NB4 (cell line): ENCODE data around the gene SCRN2.

Source experiments
- DNase-seq: peaks from one replicate; pipeline ENCODE4 v3.0.0; 2010; ENCODE audit warnings: low read depth
- H3K4me3 ChIP-seq: one replicate; pipeline ENCODE4 v1.5.1; 2011; ENCODE audit warnings: mild to moderate bottlenecking, low read depth, low read length, moderate library complexity
- MAX ChIP-seq: IDR thresholded peaks from 2 replicates; pipeline ENCODE4 v1.6.1; 2011; ENCODE audit warnings: low read depth, low read length
- MYC ChIP-seq: IDR thresholded peaks from 2 replicates; pipeline ENCODE4 v1.6.1; 2011; ENCODE audit warnings: low read depth, low read length
- POLR2A ChIP-seq: IDR thresholded peaks from 2 replicates; pipeline ENCODE4 v1.6.1; 2011; ENCODE audit warnings: mild to moderate bottlenecking; ENCODE audit not compliant: insufficient read length; ENCODE audit errors: extremely low read depth
- TF ChIP-seq, protein P1 (sequence below): IDR thresholded peaks from one replicate; pipeline ENCODE4 v1.5.1; 2012; ENCODE audit warnings: low read depth, low read length

SCRN2 gene

DNA sequence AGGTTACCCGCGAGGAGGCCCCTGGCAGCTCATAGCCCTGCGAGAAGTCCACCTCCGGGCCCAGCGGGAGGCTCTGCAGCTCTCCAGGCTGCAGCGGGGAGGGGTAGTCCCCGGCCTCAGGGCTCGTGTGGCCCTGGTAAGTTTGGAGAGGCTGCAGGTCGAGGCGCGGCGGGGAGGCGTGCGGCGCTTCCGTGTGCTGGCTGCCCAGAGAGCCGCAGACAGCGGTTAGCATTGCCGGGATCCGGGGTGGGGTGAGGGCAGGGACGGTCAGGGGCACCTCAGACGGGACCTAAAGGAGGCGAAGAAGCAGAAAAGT lies 7.1 kb upstream of the SCRN2 start:
- TF ChIP-seq MAX (no peak), MYC (no peak), POLR2A (no peak)
- TF ChIP-seq, protein P1, sequence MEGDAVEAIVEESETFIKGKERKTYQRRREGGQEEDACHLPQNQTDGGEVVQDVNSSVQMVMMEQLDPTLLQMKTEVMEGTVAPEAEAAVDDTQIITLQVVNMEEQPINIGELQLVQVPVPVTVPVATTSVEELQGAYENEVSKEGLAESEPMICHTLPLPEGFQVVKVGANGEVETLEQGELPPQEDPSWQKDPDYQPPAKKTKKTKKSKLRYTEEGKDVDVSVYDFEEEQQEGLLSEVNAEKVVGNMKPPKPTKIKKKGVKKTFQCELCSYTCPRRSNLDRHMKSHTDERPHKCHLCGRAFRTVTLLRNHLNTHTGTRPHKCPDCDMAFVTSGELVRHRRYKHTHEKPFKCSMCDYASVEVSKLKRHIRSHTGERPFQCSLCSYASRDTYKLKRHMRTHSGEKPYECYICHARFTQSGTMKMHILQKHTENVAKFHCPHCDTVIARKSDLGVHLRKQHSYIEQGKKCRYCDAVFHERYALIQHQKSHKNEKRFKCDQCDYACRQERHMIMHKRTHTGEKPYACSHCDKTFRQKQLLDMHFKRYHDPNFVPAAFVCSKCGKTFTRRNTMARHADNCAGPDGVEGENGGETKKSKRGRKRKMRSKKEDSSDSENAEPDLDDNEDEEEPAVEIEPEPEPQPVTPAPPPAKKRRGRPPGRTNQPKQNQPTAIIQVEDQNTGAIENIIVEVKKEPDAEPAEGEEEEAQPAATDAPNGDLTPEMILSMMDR = no peak
- DNase-seq = no peak
- H3K4me3 ChIP-seq = no peak overlapping the region

GRCh38 chr17:47847341-47848197 lies 6.5 kb upstream of the SCRN2 start:
- no peak overlapping the region for H3K4me3 ChIP-seq
- DNase-seq = no peak
- TF ChIP-seq POLR2A (no peak), MYC (no peak), MAX (no peak)
- TF ChIP-seq, protein P1 = no peak

DNA sequence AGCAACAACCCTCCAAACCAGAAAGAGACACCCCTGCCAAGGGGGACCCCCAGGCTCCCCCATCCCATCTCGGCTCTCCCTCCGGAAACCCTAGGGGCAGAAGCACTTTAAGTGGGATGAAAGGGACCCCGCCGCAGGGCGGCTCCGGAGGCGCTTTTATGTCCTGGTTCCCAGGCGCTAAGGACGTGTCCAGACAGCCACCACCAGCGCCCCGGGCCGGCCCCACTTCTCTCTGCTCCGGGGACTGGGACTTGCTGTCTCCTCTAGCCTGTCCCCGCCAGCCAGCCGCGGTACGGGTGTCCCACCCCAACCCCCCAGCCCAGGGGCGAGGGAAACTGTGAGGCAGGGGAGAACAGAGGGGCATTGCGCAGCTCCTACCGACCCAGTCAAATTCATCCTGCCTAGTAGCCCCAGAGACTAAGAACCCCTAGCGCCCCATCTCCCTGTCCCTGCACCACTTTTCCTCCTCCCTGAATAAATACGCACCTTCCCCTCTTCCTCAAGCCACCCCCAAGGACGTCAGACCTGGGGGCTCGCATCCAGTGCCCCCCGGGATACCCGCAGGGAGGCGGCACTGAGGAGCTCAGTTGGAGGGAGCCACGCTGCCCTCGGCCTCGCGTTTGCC lies 5.8 kb upstream of the SCRN2 start:
- no peak for DNase-seq
- H3K4me3 ChIP-seq = no peak overlapping the region
- no peak for TF ChIP-seq MYC
- no peak for TF ChIP-seq MAX
- TF ChIP-seq, protein P1 = no peak
- TF ChIP-seq POLR2A = no peak

DNA sequence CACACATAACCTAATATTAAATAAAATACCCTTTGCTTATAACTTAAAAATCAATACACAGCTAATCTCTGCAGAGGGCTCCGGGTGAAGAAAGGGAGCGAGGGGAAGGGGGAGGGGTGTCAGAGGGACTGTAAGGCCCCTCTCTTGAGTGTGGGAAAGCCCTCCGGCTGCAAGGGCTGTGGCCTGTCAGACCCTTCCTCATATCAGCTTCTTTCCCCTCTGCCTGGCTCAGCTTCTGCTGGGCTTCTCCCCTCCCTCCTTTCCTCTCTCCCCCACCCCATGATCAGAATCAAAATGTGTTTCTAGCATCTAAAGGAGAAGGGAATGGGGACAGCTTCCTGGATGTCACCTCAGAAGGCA lies 4.6 kb upstream of the SCRN2 start:
- no peak overlapping the region for H3K4me3 ChIP-seq
- no peak for DNase-seq
- no peak for TF ChIP-seq MYC
- no peak for TF ChIP-seq MAX
- TF ChIP-seq, protein P1 = no peak
- no peak for TF ChIP-seq POLR2A

- H3K4me3 ChIP-seq = no peak overlapping the region
- DNase-seq = peak; percentile 30
- TF ChIP-seq POLR2A (no peak), MYC (no peak), MAX (no peak)
- TF ChIP-seq, protein P1 = peak; percentile 41
These were observed 4.0 kb upstream of the SCRN2 start for GRCh38 chr17:47844814-47845715.
